ENCODE measurements around the gene PPP2R3A. TPM values are rescaled to one million over a fixed set of nuclear protein-coding genes. Genes with fewer than 3 reads are reported as not detected.

The PPP2R3A gene
- 0.31 TPM for polyA plus RNA-seq (2012; ENCODE audit: insufficient read length, low read depth)

GRCh38 chr3:135965506-135966270 is at the start of gene PPP2R3A:
TSS of gene PPP2R3A (plus strand) at chr3:135965728. CDS start at chr3:136001499, 35,771 bp downstream.
- TF ChIP-seq FOXP2 (optimal IDR thresholded peaks at IDR 0.05; ENCODE audit: borderline replicate concordance, extremely low read depth, extremely low read length, insufficient read depth): peak; percentile 72
- TF ChIP-seq POLR2AphosphoS5 (IDR thresholded peaks at IDR 0.05; ENCODE audit: low read depth, low read length): no peak

GRCh38 chr3:135916310-135916709 is 49.2 kb upstream of the PPP2R3A start:
- TF ChIP-seq TAF1 (IDR thresholded peaks at IDR 0.05; ENCODE audit: borderline replicate concordance, insufficient read depth, low read length): no peak

- no peak for TF ChIP-seq TAF1 (IDR thresholded peaks at IDR 0.05; ENCODE audit: borderline replicate concordance, insufficient read depth, low read length)
Measured at GRCh38 chr3:135917076-135917475, 48.5 kb upstream of the PPP2R3A start.

GRCh38 chr3:135917927-135918597 is 47.5 kb upstream of the PPP2R3A start:
- TF ChIP-seq FOXP2 (optimal IDR thresholded peaks at IDR 0.05; ENCODE audit: borderline replicate concordance, extremely low read depth, extremely low read length, insufficient read depth) (no peak), POLR2AphosphoS5 (IDR thresholded peaks at IDR 0.05; ENCODE audit: low read depth, low read length) (no peak), TAF1 (IDR thresholded peaks at IDR 0.05; ENCODE audit: borderline replicate concordance, insufficient read depth, low read length) (no peak), REST (IDR thresholded peaks at IDR 0.05; ENCODE audit: insufficient read depth in 1 of 2, low read depth in 2 of 2, low read length in 2 of 2) (no peak), SIN3A (IDR thresholded peaks at IDR 0.05; ENCODE audit: borderline replicate concordance, insufficient read depth, low read length) (no peak)

- TF ChIP-seq TAF1 (IDR thresholded peaks at IDR 0.05; ENCODE audit: borderline replicate concordance, insufficient read depth, low read length): no peak
Measured at GRCh38 chr3:135918600-135918999, 46.9 kb upstream of the PPP2R3A start.

GRCh38 chr3:135920275-135920674 is 45.3 kb upstream of the PPP2R3A start:
- TF ChIP-seq TAF1 (IDR thresholded peaks at IDR 0.05; ENCODE audit: borderline replicate concordance, insufficient read depth, low read length) (no peak), REST (IDR thresholded peaks at IDR 0.05; ENCODE audit: insufficient read depth in 1 of 2, low read depth in 2 of 2, low read length in 2 of 2) (no peak), FOXP2 (optimal IDR thresholded peaks at IDR 0.05; ENCODE audit: borderline replicate concordance, extremely low read depth, extremely low read length, insufficient read depth) (no peak), POLR2AphosphoS5 (IDR thresholded peaks at IDR 0.05; ENCODE audit: low read depth, low read length) (no peak), SIN3A (IDR thresholded peaks at IDR 0.05; ENCODE audit: borderline replicate concordance, insufficient read depth, low read length) (no peak)

- TF ChIP-seq SIN3A (IDR thresholded peaks at IDR 0.05; ENCODE audit: borderline replicate concordance, insufficient read depth, low read length) (no peak), FOXP2 (optimal IDR thresholded peaks at IDR 0.05; ENCODE audit: borderline replicate concordance, extremely low read depth, extremely low read length, insufficient read depth) (no peak), POLR2AphosphoS5 (IDR thresholded peaks at IDR 0.05; ENCODE audit: low read depth, low read length) (no peak), TAF1 (IDR thresholded peaks at IDR 0.05; ENCODE audit: borderline replicate concordance, insufficient read depth, low read length) (no peak), REST (IDR thresholded peaks at IDR 0.05; ENCODE audit: insufficient read depth in 1 of 2, low read depth in 2 of 2, low read length in 2 of 2) (no peak)
Measured at GRCh38 chr3:135922903-135923250, 42.7 kb upstream of the PPP2R3A start.
